ENCODE data around the gene RAD9B. TPM values are rescaled to one million over a fixed set of nuclear protein-coding genes. Genes with fewer than 3 reads are reported as not detected.

RAD9B gene
- polyA plus RNA-seq, 2 of the 4 experiments (the other 2 are of a cell fraction): 0.18 to 0.66 TPM

DNA sequence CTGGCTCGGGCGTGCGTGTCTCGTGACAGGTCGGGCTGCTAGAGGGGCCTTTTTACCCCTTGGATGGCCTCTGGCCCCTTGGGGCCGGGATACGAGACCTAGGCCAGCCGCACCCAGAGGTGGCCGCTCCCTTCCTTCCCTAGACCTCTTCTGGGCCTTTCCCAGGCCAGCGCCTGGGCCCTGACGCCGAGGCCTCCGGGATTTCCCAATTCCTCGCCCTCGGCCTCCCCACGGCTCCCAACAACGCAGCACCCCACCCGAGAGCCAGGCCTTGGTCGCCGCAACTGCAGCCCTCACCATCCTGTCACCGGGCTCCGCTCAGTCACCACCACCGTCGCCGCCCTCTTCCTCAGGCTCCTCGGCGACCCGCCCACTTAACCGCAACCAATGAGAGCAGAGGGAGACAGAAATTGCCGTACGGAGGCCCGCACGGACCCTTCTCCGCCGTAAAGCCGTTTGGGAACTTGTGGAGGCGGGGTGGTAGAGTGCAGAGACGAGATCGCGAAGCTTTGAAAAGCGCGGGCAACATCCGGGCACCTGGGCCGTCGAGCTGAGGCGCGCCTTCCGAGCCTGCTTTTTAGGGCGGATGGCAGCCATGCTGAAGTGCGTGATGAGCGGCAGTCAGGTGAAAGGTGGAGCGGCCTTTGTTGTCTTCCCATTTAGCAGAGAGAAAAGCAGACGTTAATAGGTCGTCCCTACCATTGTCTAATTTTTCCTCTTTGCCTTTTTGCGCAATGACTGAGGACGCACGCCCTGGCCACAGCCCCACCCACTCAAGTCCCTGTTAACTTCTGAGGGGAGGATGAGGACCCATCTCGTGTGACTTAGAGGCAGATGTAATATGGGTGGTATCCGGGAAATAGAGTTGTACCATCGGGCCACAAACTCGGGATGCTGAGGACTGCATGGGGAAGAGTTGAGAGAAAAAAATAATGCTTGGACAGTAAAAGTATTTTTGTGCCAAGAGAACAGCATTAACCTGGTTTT, at the start of gene RAD9B, which contains the start of gene VPS29 (continued):
- TF ChIP-seq RCOR1 (IDR thresholded peaks at IDR 0.05; ENCODE audit: low read depth, low read length) (no peak), TP53 (CRISPR knock-in tag; IDR thresholded peaks at IDR 0.05) (peak; percentile 97), CHD4 (IDR thresholded peaks at IDR 0.05; ENCODE audit: borderline replicate concordance) (no peak), FOSB (CRISPR knock-in tag; IDR thresholded peaks at IDR 0.05) (peak; percentile 72; the same call in 1 of the 2 replicates), JUN (IDR thresholded peaks at IDR 0.05) (peak; percentile 71 to 93; a peak in 4 of 5 replicates), FOXS1 (CRISPR knock-in tag; IDR thresholded peaks at IDR 0.05) (peak; percentile 98), CBX2 (IDR thresholded peaks at IDR 0.05; ENCODE audit: borderline replicate concordance, low read depth) (no peak), CBX8 (IDR thresholded peaks at IDR 0.05) (no peak), ZNF302 (CRISPR knock-in tag; IDR thresholded peaks at IDR 0.05) (peak; percentile 98), TFCP2L1 (CRISPR knock-in tag; IDR thresholded peaks at IDR 0.05) (peak; percentile 97), PHF8 (IDR thresholded peaks at IDR 0.05; ENCODE audit: borderline replicate concordance, low read depth) (peak; percentile 87), GATA3 (IDR thresholded peaks at IDR 0.05; ENCODE audit: borderline replicate concordance) (peak; percentile 53; the same call in 1 of the 2 replicates), RAD21 (conservative IDR thresholded peaks at IDR 0.05 in 1 of 2, IDR thresholded peaks at IDR 0.05 in 1 of 2) (no peak), CEBPB (IDR thresholded peaks at IDR 0.05) (peak in 1 of 2 experiments; percentile 83; a peak in 2 of 4 replicates), ZC3H11A (IDR thresholded peaks at IDR 0.05) (no peak), NR3C1 (IDR thresholded peaks at IDR 0.05) (no peak), NFE2L2 (conservative IDR thresholded peaks at IDR 0.05; ENCODE audit: low read length) (no peak), HOXA7 (CRISPR knock-in tag; IDR thresholded peaks at IDR 0.05) (no peak), ZSCAN20 (CRISPR knock-in tag; IDR thresholded peaks at IDR 0.05) (peak; percentile 96), NPAS2 (CRISPR knock-in tag; IDR thresholded peaks at IDR 0.05; ENCODE audit: borderline replicate concordance) (peak; percentile 93), SMC3 (IDR thresholded peaks at IDR 0.05) (peak; percentile 28; the same call in 1 of the 3 replicates), POLR2A (IDR thresholded peaks at IDR 0.05; ENCODE audit: low read length) (peak; percentile 81), MYC (IDR thresholded peaks at IDR 0.05; ENCODE audit: borderline replicate concordance, low read length) (peak; percentile 82)
- TF ChIP-seq, protein P1, sequence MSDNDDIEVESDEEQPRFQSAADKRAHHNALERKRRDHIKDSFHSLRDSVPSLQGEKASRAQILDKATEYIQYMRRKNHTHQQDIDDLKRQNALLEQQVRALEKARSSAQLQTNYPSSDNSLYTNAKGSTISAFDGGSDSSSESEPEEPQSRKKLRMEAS (IDR thresholded peaks at IDR 0.05): peak; percentile 100
- TF ChIP-seq, protein P2, sequence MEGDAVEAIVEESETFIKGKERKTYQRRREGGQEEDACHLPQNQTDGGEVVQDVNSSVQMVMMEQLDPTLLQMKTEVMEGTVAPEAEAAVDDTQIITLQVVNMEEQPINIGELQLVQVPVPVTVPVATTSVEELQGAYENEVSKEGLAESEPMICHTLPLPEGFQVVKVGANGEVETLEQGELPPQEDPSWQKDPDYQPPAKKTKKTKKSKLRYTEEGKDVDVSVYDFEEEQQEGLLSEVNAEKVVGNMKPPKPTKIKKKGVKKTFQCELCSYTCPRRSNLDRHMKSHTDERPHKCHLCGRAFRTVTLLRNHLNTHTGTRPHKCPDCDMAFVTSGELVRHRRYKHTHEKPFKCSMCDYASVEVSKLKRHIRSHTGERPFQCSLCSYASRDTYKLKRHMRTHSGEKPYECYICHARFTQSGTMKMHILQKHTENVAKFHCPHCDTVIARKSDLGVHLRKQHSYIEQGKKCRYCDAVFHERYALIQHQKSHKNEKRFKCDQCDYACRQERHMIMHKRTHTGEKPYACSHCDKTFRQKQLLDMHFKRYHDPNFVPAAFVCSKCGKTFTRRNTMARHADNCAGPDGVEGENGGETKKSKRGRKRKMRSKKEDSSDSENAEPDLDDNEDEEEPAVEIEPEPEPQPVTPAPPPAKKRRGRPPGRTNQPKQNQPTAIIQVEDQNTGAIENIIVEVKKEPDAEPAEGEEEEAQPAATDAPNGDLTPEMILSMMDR (IDR thresholded peaks at IDR 0.05): no peak
- TF ChIP-seq, protein P3, sequence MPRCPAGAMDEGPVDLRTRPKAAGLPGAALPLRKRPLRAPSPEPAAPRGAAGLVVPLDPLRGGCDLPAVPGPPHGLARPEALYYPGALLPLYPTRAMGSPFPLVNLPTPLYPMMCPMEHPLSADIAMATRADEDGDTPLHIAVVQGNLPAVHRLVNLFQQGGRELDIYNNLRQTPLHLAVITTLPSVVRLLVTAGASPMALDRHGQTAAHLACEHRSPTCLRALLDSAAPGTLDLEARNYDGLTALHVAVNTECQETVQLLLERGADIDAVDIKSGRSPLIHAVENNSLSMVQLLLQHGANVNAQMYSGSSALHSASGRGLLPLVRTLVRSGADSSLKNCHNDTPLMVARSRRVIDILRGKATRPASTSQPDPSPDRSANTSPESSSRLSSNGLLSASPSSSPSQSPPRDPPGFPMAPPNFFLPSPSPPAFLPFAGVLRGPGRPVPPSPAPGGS (IDR thresholded peaks at IDR 0.05): 0 out of 3 replicates have a peak, but pooled peaks have one; percentile 50
- TF ChIP-seq, protein P4, sequence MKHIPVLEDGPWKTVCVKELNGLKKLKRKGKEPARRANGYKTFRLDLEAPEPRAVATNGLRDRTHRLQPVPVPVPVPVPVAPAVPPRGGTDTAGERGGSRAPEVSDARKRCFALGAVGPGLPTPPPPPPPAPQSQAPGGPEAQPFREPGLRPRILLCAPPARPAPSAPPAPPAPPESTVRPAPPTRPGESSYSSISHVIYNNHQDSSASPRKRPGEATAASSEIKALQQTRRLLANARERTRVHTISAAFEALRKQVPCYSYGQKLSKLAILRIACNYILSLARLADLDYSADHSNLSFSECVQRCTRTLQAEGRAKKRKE (CRISPR knock-in tag; IDR thresholded peaks at IDR 0.05; ENCODE audit: low read depth): peak; percentile 99
- TF ChIP-seq, protein P5, sequence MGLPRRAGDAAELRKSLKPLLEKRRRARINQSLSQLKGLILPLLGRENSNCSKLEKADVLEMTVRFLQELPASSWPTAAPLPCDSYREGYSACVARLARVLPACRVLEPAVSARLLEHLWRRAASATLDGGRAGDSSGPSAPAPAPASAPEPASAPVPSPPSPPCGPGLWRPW (IDR thresholded peaks at IDR 0.05): no peak
